Panc1 (cell line): Measurements from ENCODE around the gene HDAC7. TPM values are rescaled to one million over a fixed set of nuclear protein-coding genes. Genes with fewer than 3 reads are reported as not detected.

Source experiments
- ATAC-seq: fragments of 200-7000 bp; cut with Tn5 transposase; 2 replicates; pipeline ENCODE4 v1.9.1; 2020; ENCODE audit warnings: mild to moderate bottlenecking, moderate library complexity
- BruUV-seq: library from RNA; stranded (reverse); fragments of 400-500 nt; replicated peaks from 2 replicates; lab custom pipeline; 2021; lab: Mats Ljungman, UMichigan
- CTCF ChIA-PET: fragments of 300-600 bp; sonication (Branson Sonifier 250); formaldehyde crosslinking; loops from one replicate; lab custom pipeline; 2022; ENCODE audit warnings: antibody characterized with exemption; lab: Charles Lee
- POLR2A ChIA-PET: fragments of 300-600 bp; sonication (Branson Sonifier 250); formaldehyde crosslinking; loops from one replicate; lab custom pipeline; 2022; ENCODE audit warnings: antibody characterized with exemption; lab: Charles Lee
- DNase-seq: peaks from one replicate; pipeline ENCODE4 v3.0.0-alpha.2; 2010; ENCODE audit warnings: low read depth, low spot score
- H3K27ac ChIP-seq: 2 replicates; pipeline ENCODE4 v1.5.1; 2011; ENCODE audit warnings: mild to moderate bottlenecking, low read length, inconsistent platforms
- H3K27me3 ChIP-seq: fragments of 200-500 bp; sonication (Bioruptor generic); 2 replicates; pipeline ENCODE4 v1.6.0; 2014; ENCODE audit warnings: low read length, inconsistent platforms; ENCODE audit not compliant: control insufficient read depth, insufficient read depth
- H3K36me3 ChIP-seq: fragments of 200-500 bp; sonication (Bioruptor generic); 2 replicates; pipeline ENCODE4 v1.5.1; 2014; ENCODE audit warnings: inconsistent platforms, mild to moderate bottlenecking, low read length, moderate library complexity; ENCODE audit not compliant: control insufficient read depth, insufficient read depth
- H3K4me1 ChIP-seq: 2 replicates; pipeline ENCODE4 v1.5.1; 2011; ENCODE audit warnings: inconsistent platforms, mild to moderate bottlenecking, low read length, moderate library complexity; ENCODE audit not compliant: control insufficient read depth, insufficient read depth
- H3K4me3 ChIP-seq, 2 experiments: 2 replicates each; pipeline ENCODE4 v1.5.1; 2011 to 2012; ENCODE audit warnings: low read depth in 2 of 2, low read length in 2 of 2, mild to moderate bottlenecking in 2 of 2, inconsistent platforms in 1 of 2, moderate library complexity in 1 of 2
- H3K9me3 ChIP-seq: fragments of 200-500 bp; sonication (Bioruptor generic); 2 replicates; pipeline ENCODE4 v1.5.1; 2014; ENCODE audit warnings: low read depth, mild to moderate bottlenecking, inconsistent platforms, low read length, moderate library complexity; ENCODE audit not compliant: control insufficient read depth, insufficient read depth
- POLR2AphosphoS5 ChIP-seq: IDR thresholded peaks from 2 replicates; pipeline ENCODE4 v1.6.1; 2012; ENCODE audit warnings: mild to moderate bottlenecking, low read depth, low read length, moderate library complexity
- SIN3A ChIP-seq: IDR thresholded peaks from 2 replicates; pipeline ENCODE4 v1.6.1; 2012; ENCODE audit warnings: low read depth, mild to moderate bottlenecking, low read length, moderate library complexity, borderline replicate concordance; ENCODE audit not compliant: insufficient read depth
- TCF7L2 ChIP-seq: IDR thresholded peaks from 2 replicates; pipeline ENCODE4 v1.6.1; 2011; ENCODE audit warnings: mild to moderate bottlenecking, low read depth, low read length, inconsistent platforms
- in situ Hi-C: cut with HindIII; loops from 2 replicates; pipeline ENCODE4 v1.10.0; 2016; ENCODE audit warnings: low sequenced_read_pairs, low pct_unique_long_range_greater_than_20kb
- intact Hi-C: fragments of 100-400 bp; cut with micrococcal nuclease; formaldehyde crosslinking; loops from one replicate; pipeline ENCODE4 v1.10.0; 2022; ENCODE audit not compliant: unreplicated experiment
- total RNA-seq: library from RNA; stranded (reverse); gene quantifications from one replicate; pipeline ENCODE4 v1.2.1, GENCODE V29; 2021; ENCODE audit not compliant: unreplicated experiment
- TF ChIP-seq, protein P1 (sequence below), 2 experiments: IDR thresholded peaks; 2 replicates each; pipeline ENCODE4 v1.6.1; 2011 to 2012; ENCODE audit warnings: low read depth in 2 of 2, control low read depth in 1 of 2, low read length in 1 of 2, mild to moderate bottlenecking in 1 of 2, moderate library complexity in 1 of 2; ENCODE audit not compliant: insufficient read depth in 1 of 2
- TF ChIP-seq, protein P2 (sequence below): fragments of 450-650 bp; IDR thresholded peaks from 2 replicates; pipeline ENCODE4 v1.5.1; 2017; ENCODE audit warnings: mild to moderate bottlenecking

Gene HDAC7
- total RNA-seq, 1 experiment from 2014 or later = 84.2 TPM

DNA sequence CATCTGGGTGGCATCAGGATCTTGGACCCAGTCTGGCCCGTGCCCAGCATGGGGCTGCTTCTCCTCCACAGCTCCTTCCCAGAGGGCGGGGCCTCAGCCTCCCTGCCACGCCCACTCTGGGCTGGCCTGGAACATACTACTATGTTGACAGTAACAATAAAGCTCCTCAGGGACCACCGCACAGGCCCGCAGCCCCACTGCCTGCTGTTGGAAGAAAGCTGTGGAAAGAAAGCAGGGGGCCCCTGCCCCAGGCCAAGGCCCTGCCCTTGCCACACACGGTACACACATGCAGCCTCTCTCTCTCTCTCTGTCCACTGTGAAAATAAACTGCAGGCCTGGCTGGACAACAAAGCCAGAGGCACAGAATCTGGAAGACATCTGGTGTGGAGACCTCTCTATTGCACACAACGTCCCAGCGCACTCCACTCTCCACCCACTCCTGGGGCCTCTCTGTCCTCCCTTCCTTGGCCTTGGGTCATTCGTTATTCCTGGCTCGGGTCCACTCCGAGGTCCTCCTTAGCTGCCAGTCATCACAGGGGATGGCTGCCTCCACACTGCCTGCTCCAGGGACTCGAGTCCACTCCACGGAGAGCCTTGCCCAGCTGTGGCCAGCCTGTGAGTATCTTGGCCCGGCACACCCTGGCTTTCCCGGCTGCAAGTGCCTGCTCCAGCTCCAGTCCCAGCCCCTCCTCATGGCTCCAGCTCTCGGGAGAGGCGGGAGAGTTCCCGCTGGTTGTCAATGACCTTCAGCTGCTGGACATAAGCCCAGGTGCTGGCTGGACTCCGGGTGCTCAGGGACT lies 82.6 kb downstream of the HDAC7 start:
- DNase-seq (no peak), ATAC-seq (no peak)
- H3K9me3 ChIP-seq = no peaks in the 10 kb centered on the region
- H3K4me3 ChIP-seq = no peak overlapping the region
- in situ Hi-C loops = no loop called here
- BruUV-seq = no TSS peak
- TF ChIP-seq, protein P1, sequence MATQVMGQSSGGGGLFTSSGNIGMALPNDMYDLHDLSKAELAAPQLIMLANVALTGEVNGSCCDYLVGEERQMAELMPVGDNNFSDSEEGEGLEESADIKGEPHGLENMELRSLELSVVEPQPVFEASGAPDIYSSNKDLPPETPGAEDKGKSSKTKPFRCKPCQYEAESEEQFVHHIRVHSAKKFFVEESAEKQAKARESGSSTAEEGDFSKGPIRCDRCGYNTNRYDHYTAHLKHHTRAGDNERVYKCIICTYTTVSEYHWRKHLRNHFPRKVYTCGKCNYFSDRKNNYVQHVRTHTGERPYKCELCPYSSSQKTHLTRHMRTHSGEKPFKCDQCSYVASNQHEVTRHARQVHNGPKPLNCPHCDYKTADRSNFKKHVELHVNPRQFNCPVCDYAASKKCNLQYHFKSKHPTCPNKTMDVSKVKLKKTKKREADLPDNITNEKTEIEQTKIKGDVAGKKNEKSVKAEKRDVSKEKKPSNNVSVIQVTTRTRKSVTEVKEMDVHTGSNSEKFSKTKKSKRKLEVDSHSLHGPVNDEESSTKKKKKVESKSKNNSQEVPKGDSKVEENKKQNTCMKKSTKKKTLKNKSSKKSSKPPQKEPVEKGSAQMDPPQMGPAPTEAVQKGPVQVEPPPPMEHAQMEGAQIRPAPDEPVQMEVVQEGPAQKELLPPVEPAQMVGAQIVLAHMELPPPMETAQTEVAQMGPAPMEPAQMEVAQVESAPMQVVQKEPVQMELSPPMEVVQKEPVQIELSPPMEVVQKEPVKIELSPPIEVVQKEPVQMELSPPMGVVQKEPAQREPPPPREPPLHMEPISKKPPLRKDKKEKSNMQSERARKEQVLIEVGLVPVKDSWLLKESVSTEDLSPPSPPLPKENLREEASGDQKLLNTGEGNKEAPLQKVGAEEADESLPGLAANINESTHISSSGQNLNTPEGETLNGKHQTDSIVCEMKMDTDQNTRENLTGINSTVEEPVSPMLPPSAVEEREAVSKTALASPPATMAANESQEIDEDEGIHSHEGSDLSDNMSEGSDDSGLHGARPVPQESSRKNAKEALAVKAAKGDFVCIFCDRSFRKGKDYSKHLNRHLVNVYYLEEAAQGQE (IDR thresholded peaks at IDR 0.05; ENCODE audit: insufficient read depth in 1 of 2, low read depth in 2 of 2, low read length in 1 of 2) = no peak
- TF ChIP-seq TCF7L2 (no peak), SIN3A (no peak), POLR2AphosphoS5 (no peak)
- TF ChIP-seq, protein P2, sequence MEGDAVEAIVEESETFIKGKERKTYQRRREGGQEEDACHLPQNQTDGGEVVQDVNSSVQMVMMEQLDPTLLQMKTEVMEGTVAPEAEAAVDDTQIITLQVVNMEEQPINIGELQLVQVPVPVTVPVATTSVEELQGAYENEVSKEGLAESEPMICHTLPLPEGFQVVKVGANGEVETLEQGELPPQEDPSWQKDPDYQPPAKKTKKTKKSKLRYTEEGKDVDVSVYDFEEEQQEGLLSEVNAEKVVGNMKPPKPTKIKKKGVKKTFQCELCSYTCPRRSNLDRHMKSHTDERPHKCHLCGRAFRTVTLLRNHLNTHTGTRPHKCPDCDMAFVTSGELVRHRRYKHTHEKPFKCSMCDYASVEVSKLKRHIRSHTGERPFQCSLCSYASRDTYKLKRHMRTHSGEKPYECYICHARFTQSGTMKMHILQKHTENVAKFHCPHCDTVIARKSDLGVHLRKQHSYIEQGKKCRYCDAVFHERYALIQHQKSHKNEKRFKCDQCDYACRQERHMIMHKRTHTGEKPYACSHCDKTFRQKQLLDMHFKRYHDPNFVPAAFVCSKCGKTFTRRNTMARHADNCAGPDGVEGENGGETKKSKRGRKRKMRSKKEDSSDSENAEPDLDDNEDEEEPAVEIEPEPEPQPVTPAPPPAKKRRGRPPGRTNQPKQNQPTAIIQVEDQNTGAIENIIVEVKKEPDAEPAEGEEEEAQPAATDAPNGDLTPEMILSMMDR = no peak
- no peaks in the 10 kb centered on the region for H3K27me3 ChIP-seq
- ChIA-PET CTCF (interaction anchor here (0.6 to 1.2 kb wide), 2 partner anchors 36 to 102 kb away, joined by 3 to 4 read pairs; no protein-coding TSS in a partner anchor), POLR2A (no interaction called here)
- H3K36me3 ChIP-seq = no peaks in the 10 kb centered on the region
- H3K27ac ChIP-seq = no peak overlapping the region
- intact Hi-C loops = no loop called here
- H3K4me1 ChIP-seq = no peaks in the 10 kb centered on the region; the same call in 1 of the 2 replicates

DNA sequence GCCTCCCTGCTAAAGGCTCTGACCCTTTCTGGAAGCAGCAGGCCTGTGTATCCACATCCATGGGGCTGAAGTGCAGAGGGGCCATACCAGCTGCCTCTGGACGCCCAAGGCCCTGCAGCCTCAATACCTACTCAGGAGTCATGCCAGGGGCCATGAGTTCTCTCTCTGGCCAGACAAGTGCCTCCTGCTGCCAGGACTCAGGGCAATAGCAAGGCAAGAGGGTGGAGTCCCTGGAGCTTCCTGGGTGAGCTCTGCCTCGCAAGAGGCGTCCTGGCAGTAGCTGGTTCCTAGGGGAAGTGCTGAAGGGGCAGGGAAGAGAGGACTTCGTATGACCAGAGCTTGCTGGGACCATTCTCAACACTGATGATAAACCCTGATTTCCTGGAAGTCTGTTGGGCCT lies 83.5 kb downstream of the HDAC7 start:
- no peaks in the 10 kb centered on the region; the same call in 1 of the 2 replicates for H3K4me1 ChIP-seq
- TF ChIP-seq, protein P2 = no peak
- TF ChIP-seq SIN3A (no peak), TCF7L2 (no peak), POLR2AphosphoS5 (no peak)
- TF ChIP-seq, protein P1 (IDR thresholded peaks at IDR 0.05; ENCODE audit: insufficient read depth in 1 of 2, low read depth in 2 of 2, low read length in 1 of 2) = no peak
- POLR2A ChIA-PET = no interaction called here
- H3K4me3 ChIP-seq = no peak overlapping the region
- H3K27ac ChIP-seq = no peak overlapping the region
- H3K27me3 ChIP-seq = no peaks in the 10 kb centered on the region
- ATAC-seq = no peak
- CTCF ChIA-PET = interaction anchor here (0.6 to 1.2 kb wide), 2 partner anchors 36 to 103 kb away, joined by 3 to 4 read pairs; no protein-coding TSS in a partner anchor
- H3K9me3 ChIP-seq = no peaks in the 10 kb centered on the region
- in situ Hi-C loops (no loop called here), intact Hi-C loops (no loop called here)
- BruUV-seq = no TSS peak
- no peaks in the 10 kb centered on the region for H3K36me3 ChIP-seq
- no peak for DNase-seq
